AG04450 (cell line): ENCODE measurements around the gene GMNN. TPM values are rescaled to one million over a fixed set of nuclear protein-coding genes. Genes with fewer than 3 reads are reported as not detected.

ENCODE experiments used
- CTCF ChIA-PET: fragments of 300-600, 350-600 bp; formaldehyde crosslinking; extraction: SDS; loops from one replicate; lab custom pipeline; 2022; ENCODE audit warnings: antibody characterized with exemption, inconsistent platforms; lab: Charles Lee
- POLR2A ChIA-PET: fragments of 350-600 bp; formaldehyde crosslinking; extraction: SDS; loops from one replicate; lab custom pipeline; 2021; ENCODE audit warnings: antibody characterized with exemption, inconsistent platforms; lab: Yijun Ruan, JAX
- DNase-seq: peaks from one replicate; pipeline ENCODE4 v3.0.0-alpha.2; 2011; ENCODE audit warnings: low read depth, low spot score
- H3K27ac ChIP-seq: one replicate; pipeline ENCODE4 v1.5.1; 2012; ENCODE audit warnings: low read depth, low read length, control low read depth
- H3K27me3 ChIP-seq: one replicate; pipeline ENCODE4 v1.6.0; 2012; ENCODE audit warnings: low read length; ENCODE audit not compliant: control insufficient read depth, insufficient read depth
- H3K4me3 ChIP-seq: 2 replicates; pipeline ENCODE4 v1.5.1; 2011; ENCODE audit warnings: mild to moderate bottlenecking, low read depth, low read length, control low read depth
- H3K9me3 ChIP-seq: 2 replicates; pipeline ENCODE4 v1.5.1; 2012; ENCODE audit warnings: low read length; ENCODE audit not compliant: control insufficient read depth, insufficient read depth
- CTCF ChIP-seq: IDR thresholded peaks from 2 replicates; pipeline ENCODE4 v1.5.1; 2011; ENCODE audit warnings: low read depth, low read length, control low read depth, inconsistent platforms
- polyA plus RNA-seq: library from polyadenylated mRNA; depleted of rRNA; stranded (reverse); fragments of >200 nt; gene quantifications from 2 replicates; pipeline ENCODE4 v1.2.3, GENCODE V29; 2011

The GMNN gene
- polyA plus RNA-seq, 1 experiment, result 22.0 TPM

- TF ChIP-seq CTCF, result no peak
- Histone ChIP-seq H3K27me3 (no peaks in the 10 kb centered on the region), H3K4me3 (no peak overlapping the region), H3K27ac (no peak overlapping the region), H3K9me3 (no peaks in the 10 kb centered on the region)
- ChIA-PET POLR2A (interaction anchor here (0.6 kb wide), 2 partner anchors 179 to 259 kb away, joined by 6 read pairs; no protein-coding TSS in a partner anchor), CTCF (interaction anchor here (0.6 kb wide), 1 partner anchor 224 kb away, joined by 3 read pairs; no protein-coding TSS in a partner anchor)
- no peak for DNase-seq
Measured at GRCh38 chr6:24802271-24803059, 27.7 kb downstream of the GMNN start.

GRCh38 chr6:24807584-24807983 is 32.8 kb downstream of the GMNN start:
- no peak for TF ChIP-seq CTCF
- Histone ChIP-seq H3K27me3 (no peaks in the 10 kb centered on the region), H3K9me3 (no peaks in the 10 kb centered on the region), H3K27ac (no peak overlapping the region), H3K4me3 (no peak overlapping the region)
- CTCF ChIA-PET, result no interaction called here
- no peak for DNase-seq
- POLR2A ChIA-PET, result no interaction called here

GRCh38 chr6:24809728-24810127 is 35.0 kb downstream of the GMNN start:
- Histone ChIP-seq H3K4me3 (no peak overlapping the region), H3K27ac (no peak overlapping the region), H3K9me3 (no peaks in the 10 kb centered on the region), H3K27me3 (no peaks in the 10 kb centered on the region)
- no peak for TF ChIP-seq CTCF
- no peak for DNase-seq
- ChIA-PET CTCF (no interaction called here), POLR2A (no interaction called here)

GRCh38 chr6:24818346-24818745 is 43.6 kb downstream of the GMNN start:
- Histone ChIP-seq H3K4me3 (no peak overlapping the region), H3K27me3 (no peaks in the 10 kb centered on the region), H3K9me3 (no peaks in the 10 kb centered on the region), H3K27ac (no peak overlapping the region)
- ChIA-PET POLR2A (no interaction called here), CTCF (interaction anchor here (0.7 kb wide), 1 partner anchor 12 kb away, joined by 12 read pairs; no protein-coding TSS in a partner anchor)
- no peak for DNase-seq
- no peak for TF ChIP-seq CTCF

GRCh38 chr6:24821860-24822444 is 47.2 kb downstream of the GMNN start:
- ChIA-PET POLR2A (no interaction called here), CTCF (no interaction called here)
- no peak for DNase-seq
- no peak overlapping the region for H3K4me3 ChIP-seq
- H3K27me3 ChIP-seq, result no peaks in the 10 kb centered on the region
- no peaks in the 10 kb centered on the region for H3K9me3 ChIP-seq
- H3K27ac ChIP-seq, result no peak overlapping the region
- no peak for TF ChIP-seq CTCF
